ENCODE measurements around the gene CEACAM18.
"Not testable (repeated sequence)": the region's sequence is repeated elsewhere in the genome, so short reads cannot be mapped to it uniquely, and the experiment has no call there.

CEACAM18 gene

GRCh38 chr19:51478381-51479234 is at the start of gene CEACAM18:
Gene CEACAM18, plus strand, starts transcription at chr19:51478539.
- DNase-seq: no peak

DNA sequence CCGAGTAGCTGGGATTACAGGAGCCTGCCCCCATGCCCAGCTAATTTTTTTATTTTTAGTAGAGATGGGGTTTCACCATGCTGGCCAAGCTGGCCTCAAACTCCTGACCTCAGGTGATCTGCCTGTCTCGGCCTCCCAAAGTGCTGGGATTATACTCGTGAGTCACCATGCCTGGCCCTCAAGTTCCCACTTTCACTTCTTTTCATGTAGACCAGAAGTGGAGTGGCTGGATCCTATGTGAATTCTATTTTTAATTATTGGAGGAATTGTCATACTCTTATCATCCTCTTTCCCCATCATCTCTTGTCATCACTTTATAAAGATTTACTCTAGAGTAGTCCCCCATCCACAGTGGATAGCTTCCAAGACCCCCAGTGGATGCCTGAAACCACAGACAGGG is 48.1 kb upstream of the CEACAM18 start:
- no peak for DNase-seq

DNA sequence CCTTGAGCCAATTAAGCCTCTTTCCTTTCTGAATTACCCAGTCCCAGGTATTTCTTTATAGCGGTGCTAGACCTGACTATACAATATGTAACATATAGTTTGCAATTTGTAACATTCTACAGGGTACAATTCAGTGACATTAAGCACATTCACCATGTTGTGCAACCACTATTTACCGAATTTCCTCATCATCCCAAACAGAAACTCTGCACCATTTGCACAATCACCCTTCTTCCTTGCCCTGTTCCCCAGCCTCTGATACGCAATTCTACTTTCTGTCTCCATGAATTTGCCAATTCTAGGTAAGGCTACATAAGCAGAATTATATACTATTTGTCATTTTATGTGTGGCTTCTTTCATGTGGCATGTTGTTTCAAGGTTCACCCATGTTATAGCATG is 47.2 kb upstream of the CEACAM18 start:
- no peak for DNase-seq

DNA sequence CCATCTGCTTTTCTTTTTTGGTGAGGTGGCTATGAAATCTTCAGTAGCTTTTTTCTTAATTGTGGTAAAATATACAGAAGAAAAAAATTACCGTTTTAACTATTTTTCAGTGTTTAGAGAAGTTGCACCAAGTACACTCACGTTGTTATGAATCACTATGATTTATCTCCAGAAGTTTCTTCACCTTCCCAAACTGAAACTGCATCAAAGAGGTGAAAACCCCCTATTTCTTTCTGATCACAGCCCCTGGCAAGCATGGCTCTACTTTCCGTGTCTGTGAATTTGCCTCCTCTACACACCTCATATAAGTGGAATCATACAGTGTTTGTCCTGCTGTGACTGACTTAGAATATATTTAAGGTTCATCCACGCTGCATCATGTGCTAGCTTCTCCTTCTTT is 45.3 kb upstream of the CEACAM18 start:
- DNase-seq: no peak

DNA sequence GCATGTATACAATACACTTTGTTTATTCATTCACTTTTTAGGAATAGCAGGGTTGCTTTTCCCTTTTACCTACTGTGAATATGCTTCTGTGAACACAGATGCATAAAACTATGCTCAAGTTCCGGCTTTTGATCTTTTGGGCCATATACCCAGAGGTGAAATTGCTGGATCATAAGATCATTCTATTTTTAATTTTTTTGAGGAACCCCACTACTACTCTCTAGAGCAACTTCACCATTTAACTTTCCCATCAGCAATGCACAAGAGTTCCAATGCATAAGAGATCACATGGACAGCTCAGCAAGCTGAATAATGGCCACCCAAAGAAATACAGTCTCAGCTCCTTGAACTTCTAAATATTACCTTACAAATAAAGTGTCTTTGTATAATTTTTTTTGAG is 43.9 kb upstream of the CEACAM18 start:
- DNase-seq: no peak

DNA sequence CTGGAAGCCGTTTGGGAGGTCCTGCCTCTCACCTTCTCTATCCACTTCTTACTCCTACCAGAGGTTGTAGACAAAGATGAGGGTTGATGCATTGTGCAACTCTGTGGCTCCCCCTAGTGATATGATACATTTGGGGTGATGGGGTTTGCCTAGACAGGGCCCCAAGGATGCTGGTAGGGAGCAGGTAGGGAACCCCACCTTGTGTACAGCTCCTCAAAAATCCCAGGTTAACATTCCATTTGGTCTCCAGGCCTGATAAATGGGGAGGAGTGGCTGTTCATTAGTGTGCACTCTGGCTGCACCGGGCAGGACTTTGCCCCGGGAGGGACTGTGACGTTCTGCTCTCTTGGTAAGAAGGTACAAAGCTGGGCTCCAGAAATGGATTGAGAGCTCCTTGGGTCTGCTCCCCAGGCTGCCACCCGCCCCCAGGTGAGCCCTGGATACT is 39.3 kb upstream of the CEACAM18 start:
- DNase-seq: peak; percentile 62

DNA sequence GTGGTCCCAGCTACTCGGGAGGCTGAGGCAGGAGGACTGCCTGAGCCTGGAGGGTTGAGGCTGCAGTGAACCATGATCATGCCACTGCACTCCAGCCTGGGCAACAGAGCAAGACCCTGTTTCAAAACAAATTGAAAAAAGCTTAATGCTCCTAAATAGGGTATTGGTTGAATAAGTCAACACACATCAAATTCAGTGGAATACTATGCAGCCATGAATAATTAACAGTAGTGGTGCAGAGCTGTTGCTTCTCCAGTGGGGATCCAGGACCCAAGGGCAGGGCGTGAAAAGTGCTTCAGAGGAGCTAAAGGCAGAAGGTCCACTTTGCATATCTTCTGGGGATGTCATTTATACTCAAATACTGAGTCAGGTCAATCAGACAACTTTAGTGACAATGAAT is 38.3 kb upstream of the CEACAM18 start:
- no peak for DNase-seq

DNA sequence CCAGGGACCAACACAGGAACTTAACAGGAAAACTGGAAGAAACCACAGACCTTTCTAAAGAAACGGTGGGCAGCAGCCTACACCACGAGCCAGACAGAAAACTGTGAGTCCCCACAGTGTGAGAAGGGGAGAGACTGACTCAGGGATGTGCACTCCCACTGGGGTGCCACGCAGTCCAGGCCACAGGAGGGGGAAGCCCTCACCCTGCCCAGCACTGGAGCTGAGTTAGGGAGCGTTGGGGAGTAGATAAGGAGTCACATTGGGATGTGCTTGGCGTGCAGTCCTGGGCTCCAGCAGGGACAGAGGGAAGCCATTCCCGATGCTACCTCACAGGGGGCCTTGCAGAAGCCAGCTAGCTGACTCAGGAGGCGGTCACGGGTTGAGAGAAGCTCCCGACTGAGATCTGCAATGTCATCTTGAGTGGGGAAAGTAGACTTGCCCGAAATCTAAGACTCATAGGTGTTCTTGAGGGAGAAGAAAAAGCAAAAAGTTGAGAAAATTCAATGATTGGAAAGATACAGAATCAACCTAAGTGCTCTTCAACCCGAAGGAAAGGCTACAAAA is 37.4 kb upstream of the CEACAM18 start:
- peak; percentile 5 for DNase-seq

GRCh38 chr19:51441410-51442390 is 36.6 kb upstream of the CEACAM18 start:
- peak; percentile 87 for DNase-seq

- not testable (repeated sequence) for DNase-seq
Measured at GRCh38 chr19:51447510-51447909, 30.8 kb upstream of the CEACAM18 start.

DNA sequence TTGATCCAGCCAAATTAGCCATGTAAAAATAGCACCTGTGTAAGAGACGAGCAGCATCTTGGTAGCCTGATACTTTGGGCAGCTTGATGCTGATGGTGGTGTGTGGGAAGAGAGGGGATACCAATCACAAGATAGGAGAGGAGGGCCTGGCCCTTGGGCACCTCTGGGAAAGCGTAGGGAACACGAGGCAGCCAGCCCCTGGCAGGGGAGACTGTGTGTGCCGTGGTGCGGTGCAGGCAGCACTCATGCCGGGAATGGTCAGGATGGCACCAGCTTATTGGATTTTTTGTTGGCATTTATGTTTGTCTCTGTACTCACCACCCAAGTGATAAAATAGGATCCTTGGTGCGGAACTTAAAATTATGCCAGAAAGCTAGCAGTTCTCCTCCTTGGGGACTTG is 30.3 kb upstream of the CEACAM18 start:
- DNase-seq: no peak

DNA sequence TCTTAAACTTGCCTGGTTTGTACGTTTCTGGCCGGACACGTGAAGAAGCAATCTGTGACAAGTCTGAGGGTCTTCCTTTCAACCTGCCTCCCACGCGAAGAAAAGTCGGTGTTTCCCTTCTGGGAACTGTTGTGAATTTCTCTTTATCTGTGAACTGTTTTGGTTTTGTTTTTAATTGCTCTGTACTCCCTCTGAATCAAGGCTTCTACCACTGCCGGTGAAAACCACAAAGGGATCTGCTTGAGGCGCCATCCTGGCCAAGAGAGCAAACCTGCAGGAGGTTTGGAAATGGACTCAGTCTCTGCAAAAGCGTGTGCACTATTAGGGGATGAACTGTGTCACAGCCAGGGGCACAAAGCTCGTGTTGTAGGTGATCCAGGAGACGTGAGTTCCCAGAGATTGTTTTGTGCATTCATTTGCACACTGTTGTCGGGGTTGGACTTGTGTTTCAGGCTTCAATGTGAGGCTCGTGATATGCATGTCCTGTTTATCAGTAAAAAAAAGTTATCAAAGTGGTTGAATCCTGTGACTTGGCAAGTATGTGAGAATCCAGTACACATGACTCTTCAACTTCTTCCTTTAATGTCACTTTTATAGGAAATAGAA is 29.8 kb upstream of the CEACAM18 start:
- DNase-seq: peak; percentile 3

GRCh38 chr19:51450730-51451307 is 27.5 kb upstream of the CEACAM18 start:
- no peak for DNase-seq

DNA sequence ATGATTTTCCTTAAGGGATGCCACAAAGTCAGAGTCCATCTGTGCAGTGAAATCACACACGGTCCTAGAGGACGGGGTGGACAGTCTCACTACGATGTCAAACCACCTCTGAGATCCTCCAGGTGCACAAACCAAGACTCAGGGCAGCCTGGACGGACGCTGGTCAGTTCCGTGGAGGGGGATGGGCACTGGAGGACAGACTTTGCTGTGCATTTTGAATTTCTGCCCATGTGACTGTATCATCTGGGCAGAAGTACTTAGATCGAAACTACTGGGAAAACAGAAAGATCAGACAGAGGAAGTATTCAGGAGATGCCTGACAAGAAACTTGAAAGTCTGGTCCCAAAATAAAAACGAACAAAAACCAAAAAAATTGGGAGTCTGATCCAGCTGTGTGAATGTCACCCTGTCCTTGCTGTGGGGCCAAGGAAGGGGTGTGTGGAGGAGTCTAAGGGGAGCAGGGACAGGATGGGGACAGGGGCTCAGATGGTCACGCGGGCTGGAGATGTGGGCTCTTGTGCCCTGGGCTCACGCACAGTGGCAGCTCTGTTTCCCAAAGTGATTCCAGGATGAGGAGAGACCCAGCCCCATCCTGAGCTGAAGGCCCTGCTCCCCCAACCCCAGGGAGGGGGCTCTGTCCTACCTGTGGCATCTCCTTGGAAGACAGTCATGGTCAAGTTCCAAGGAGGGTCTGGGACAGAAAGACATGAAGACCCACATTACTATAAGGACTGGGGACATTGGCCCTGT is 21.6 kb upstream of the CEACAM18 start:
- no peak for DNase-seq

GRCh38 chr19:51457351-51458013 is 20.9 kb upstream of the CEACAM18 start:
- DNase-seq: no peak

DNA sequence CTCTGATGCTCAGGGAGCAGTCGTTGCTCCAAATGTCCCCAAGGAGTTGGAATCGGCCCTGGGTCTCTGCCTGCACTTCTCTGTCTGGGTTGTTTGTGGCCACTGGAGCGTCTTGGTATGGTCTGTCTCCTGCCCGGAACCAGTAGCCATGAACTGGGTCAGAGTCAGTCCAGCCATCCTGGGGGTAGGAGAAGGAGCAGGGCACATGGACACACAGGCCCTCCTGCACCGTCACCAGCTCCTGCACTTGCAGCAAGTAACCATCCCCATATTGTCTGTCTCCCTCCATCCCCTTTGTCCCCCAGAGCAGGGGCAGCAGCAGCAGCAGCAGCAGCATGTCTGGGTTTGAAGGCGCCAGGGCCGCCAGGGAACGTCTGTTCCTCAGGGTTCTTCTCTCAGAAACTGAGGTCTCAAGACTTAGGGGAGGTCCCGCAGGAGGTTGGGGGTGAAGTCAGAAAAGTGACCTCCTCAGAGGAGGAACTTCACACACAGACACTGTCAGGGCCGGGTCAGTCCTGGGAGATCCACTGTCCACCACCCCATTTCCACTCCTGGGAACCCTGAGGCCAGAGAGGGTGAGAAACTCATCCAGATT is 20.2 kb upstream of the CEACAM18 start, which contains the start of gene SIGLEC8:
Gene SIGLEC8, minus strand, starts transcription at position 404 of the 595 bp plus-strand sequence. Its CDS starts 67 bp downstream, at position 337.
- DNase-seq: no peak

DNA sequence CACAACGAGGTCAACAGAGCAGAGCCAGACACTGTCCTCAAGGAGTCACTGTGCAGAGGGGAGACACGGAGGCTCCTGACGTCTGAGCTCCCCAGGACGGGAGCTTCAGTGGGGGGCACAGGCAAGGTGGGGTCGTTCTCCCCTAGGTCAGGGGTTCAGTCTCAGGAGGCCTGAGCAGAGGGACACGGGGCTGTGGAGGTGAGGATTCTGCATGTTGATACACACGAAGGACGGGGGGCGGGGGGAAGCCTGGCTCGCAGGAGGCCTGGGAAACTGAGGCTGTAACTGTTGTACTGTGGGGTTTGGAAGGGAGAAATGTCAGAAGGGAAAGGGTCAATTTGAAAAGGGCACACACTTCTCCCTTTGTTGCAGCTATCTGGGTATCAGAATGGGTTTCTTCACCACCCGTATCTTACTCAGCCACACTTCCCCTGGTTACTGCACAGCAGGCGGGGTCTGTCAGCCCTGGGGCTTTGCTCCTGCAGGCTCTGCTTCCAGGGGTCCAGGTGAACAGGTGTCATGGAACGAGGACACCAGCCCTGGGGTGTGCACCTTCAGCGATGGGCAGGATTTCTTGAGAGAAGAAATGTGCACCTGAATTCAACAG is 19.3 kb upstream of the CEACAM18 start:
- DNase-seq: no peak

GRCh38 chr19:51460164-51460992 is 18.0 kb upstream of the CEACAM18 start:
- DNase-seq: no peak

DNA sequence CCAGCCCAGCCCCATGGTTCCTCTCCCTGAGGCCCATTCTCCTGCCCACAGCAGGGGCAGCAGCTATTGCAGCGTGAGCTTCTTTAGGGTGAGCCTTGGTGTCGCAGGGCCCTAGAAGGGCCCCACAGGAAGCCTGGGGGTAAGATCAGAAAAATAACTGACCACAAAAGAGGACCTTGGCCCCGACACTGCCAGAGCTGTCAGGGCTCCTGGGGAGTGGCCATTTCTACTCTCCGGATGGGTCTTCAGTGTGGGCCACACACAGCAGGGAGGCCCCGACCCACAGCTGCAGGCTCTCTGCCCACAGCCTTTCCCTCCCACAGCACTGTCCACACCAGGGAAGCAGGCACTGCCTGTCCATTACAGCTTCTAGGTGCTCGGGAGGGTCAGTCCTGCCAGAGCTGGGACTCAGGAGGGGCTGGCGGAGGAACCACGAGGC is 16.6 kb upstream of the CEACAM18 start:
- no peak for DNase-seq
